B cell (primary cell): ENCODE measurements around the gene MYH10. TPM values are rescaled to one million over a fixed set of nuclear protein-coding genes. Genes with fewer than 3 reads are reported as not detected.

Experiments used
- ATAC-seq: fragments of 200-7000 bp; cut with Tn5 transposase; one replicate; pipeline ENCODE4 v1.10.0; 2021; ENCODE audit warnings: low read depth, mild to moderate bottlenecking, moderate number of reproducible peaks, moderate library complexity
- CTCF ChIA-PET: fragments of 350-600 bp; sonication (Branson Sonifier 250); formaldehyde crosslinking; loops from one replicate; lab custom pipeline; 2021; ENCODE audit warnings: antibody characterized with exemption, inconsistent platforms; lab: Charles Lee
- POLR2A ChIA-PET: fragments of 350-600 bp; sonication (Branson Sonifier 250); formaldehyde crosslinking; loops from one replicate; lab custom pipeline; 2021; ENCODE audit warnings: antibody characterized with exemption; lab: Charles Lee
- DNase-seq: peaks from one replicate; pipeline ENCODE4 v3.0.0; 2013
- H2AFZ ChIP-seq: 2 replicates; pipeline ENCODE4 v1.6.1; 2012; ENCODE audit warnings: mild to moderate bottlenecking, low read depth, low read length; ENCODE audit not compliant: insufficient read depth, poor library complexity, severe bottlenecking
- H3K27ac ChIP-seq, 2 donors: 1 replicate in 1 of 2; 2 replicates in 1 of 2; pipeline ENCODE4 v1.5.1; 2012 to 2013; ENCODE audit warnings: low read length in 2 of 2, mild to moderate bottlenecking in 2 of 2, moderate library complexity in 1 of 2
- H3K27me3 ChIP-seq, 4 experiments: fragments of 200-600 bp in 1 of 4; sonication (generic) in 1 of 4; replicated peaks in 1 of 4; 1 replicate in 2 of 4; 2 replicates in 2 of 4; pipeline versions ENCODE4 v1.6.1 to v1.7.0; 2013 to 2016; ENCODE audit warnings: low read length in 3 of 4, mild to moderate bottlenecking in 2 of 4, mixed read lengths in 1 of 4, moderate library complexity in 1 of 4; ENCODE audit not compliant: insufficient read depth in 4 of 4, control insufficient read depth in 3 of 4; ENCODE audit errors: control extremely low read depth in 1 of 4
- H3K36me3 ChIP-seq, 2 experiments: replicated peaks in 1 of 2; 1 replicate in 1 of 2; 2 replicates in 1 of 2; pipeline versions ENCODE4 v1.6.1 to v1.7.1; 2013; ENCODE audit warnings: low read length in 1 of 2; ENCODE audit not compliant: insufficient read depth in 2 of 2, control insufficient read depth in 1 of 2; ENCODE audit errors: control extremely low read depth in 1 of 2, extremely low read depth in 1 of 2
- H3K4me1 ChIP-seq, 2 donors: fragments of 200-600 bp in 1 of 2; sonication (generic) in 1 of 2; 1 replicate in 1 of 2; 2 replicates in 1 of 2; pipeline versions ENCODE4 v1.5.1 to v1.6.1; 2013 to 2017; ENCODE audit warnings: low read length in 2 of 2; ENCODE audit not compliant: control insufficient read depth in 2 of 2, insufficient read depth in 2 of 2
- H3K4me2 ChIP-seq: replicated peaks from 2 replicates; pipeline ENCODE3; 2012; ENCODE audit warnings: mild to moderate bottlenecking, low read depth, low read length; ENCODE audit not compliant: poor library complexity, severe bottlenecking
- H3K4me3 ChIP-seq, 5 experiments: fragments of 200-600 bp in 1 of 5; sonication (generic) in 1 of 5; 1 replicate in 3 of 5; 2 replicates in 2 of 5; pipeline versions ENCODE4 v1.5.1 to v1.7.0; 2011 to 2016; ENCODE audit warnings: low read length in 4 of 5, mild to moderate bottlenecking in 4 of 5, low read depth in 2 of 5, control low read depth in 1 of 5, moderate library complexity in 1 of 5; ENCODE audit not compliant: insufficient read depth in 1 of 5; ENCODE audit errors: control extremely low read depth in 1 of 5, extremely low read depth in 1 of 5
- H3K79me2 ChIP-seq: fragments of 200-600 bp; sonication (generic); one replicate; pipeline ENCODE4 v1.6.0; 2016; ENCODE audit warnings: low read length; ENCODE audit not compliant: control insufficient read depth, insufficient read depth
- H3K9ac ChIP-seq: fragments of 200-600 bp; sonication (generic); 2 replicates; pipeline ENCODE4 v1.6.1; 2017; ENCODE audit warnings: mild to moderate bottlenecking, low read length, moderate library complexity
- H3K9me3 ChIP-seq, 3 donors: one replicate each; pipeline versions ENCODE4 v1.6.1 to v1.7.1; 2013; ENCODE audit warnings: low read length in 2 of 3; ENCODE audit not compliant: control insufficient read depth in 2 of 3, insufficient read depth in 1 of 3; ENCODE audit errors: control extremely low read depth in 1 of 3
- H4K20me1 ChIP-seq: 2 replicates; pipeline ENCODE4 v1.6.0; 2012; ENCODE audit warnings: mild to moderate bottlenecking, low read length; ENCODE audit not compliant: insufficient read depth, control insufficient read depth, poor library complexity, severe bottlenecking
- H3K27ac Mint-ChIP-seq: one replicate; pipeline ENCODE4 v1.8.0; 2021; ENCODE audit warnings: mixed read lengths
- H3K27me3 Mint-ChIP-seq: one replicate; pipeline ENCODE4 v1.8.0; 2021; ENCODE audit warnings: mixed read lengths
- H3K4me1 Mint-ChIP-seq: one replicate; pipeline ENCODE4 v1.8.0; 2021; ENCODE audit warnings: mixed read lengths
- H3K4me3 Mint-ChIP-seq: one replicate; pipeline ENCODE4 v1.8.0; 2021; ENCODE audit warnings: mixed read lengths
- H3K9me3 Mint-ChIP-seq: one replicate; pipeline ENCODE4 v1.8.0; 2022; ENCODE audit warnings: mixed read lengths; ENCODE audit not compliant: insufficient read depth
- CTCF ChIP-seq: fragments of 200-600 bp; IDR thresholded peaks from one replicate; pipeline ENCODE4 v1.8.0; 2022; ENCODE audit warnings: antibody characterized with exemption, mild to moderate bottlenecking
- EZH2 ChIP-seq: IDR thresholded peaks from 2 replicates; pipeline ENCODE4 v1.6.1; 2012; ENCODE audit warnings: borderline replicate concordance, low read depth, mild to moderate bottlenecking, moderate library complexity, low read length; ENCODE audit not compliant: insufficient read depth, poor library complexity, severe bottlenecking
- WGBS: methylation state at CpG from one replicate; pipeline ENCODE4 v1.1.5; 2013; ENCODE audit warnings: missing lambda C conversion rate; ENCODE audit not compliant: insufficient coverage; 5-methylcytosine and 5-hydroxymethylcytosine counted together
- intact Hi-C: fragments of 100-400 bp; cut with micrococcal nuclease; formaldehyde crosslinking; loops from one replicate; pipeline ENCODE4 v1.10.0; 2022
- polyA plus RNA-seq: library from polyadenylated mRNA; depleted of rRNA; stranded (reverse); fragments of >200 nt; gene quantifications from 2 replicates; pipeline ENCODE4 v1.2.3, GENCODE V29; 2012
- total RNA-seq, 2 donors: library from RNA; stranded (reverse); fragments of 120-200 nt in 1 of 2; gene quantifications; 1 replicate in 1 of 2; 2 replicates in 1 of 2; pipeline versions ENCODE4 v1.2.3 to v1.2.4, GENCODE V29; 2013 to 2022

Gene MYH10
- total and polyA plus RNA-seq, 2 donors (not counting 1 experiment from before 2014, with no cell fraction given): 0.04 to 1.7 TPM

GRCh38 chr17:8532021-8532420 is 98.5 kb downstream of the MYH10 start:
- no peaks in the 10 kb centered on the region for H3K27me3 ChIP-seq
- no peaks in the 10 kb centered on the region for H3K79me2 ChIP-seq
- DNase-seq (no peak), ATAC-seq (no peak)
- Mint-ChIP-seq H3K27me3 (no peaks in the 10 kb centered on the region), H3K4me3 (no peak overlapping the region), H3K9me3 (no peaks in the 10 kb centered on the region), H3K4me1 (no peaks in the 10 kb centered on the region), H3K27ac (no peak overlapping the region)
- H4K20me1 ChIP-seq: no peaks in the 10 kb centered on the region
- no peaks in the 10 kb centered on the region for H3K36me3 ChIP-seq
- no peak overlapping the region for H3K9ac ChIP-seq
- ChIA-PET POLR2A (no interaction called here), CTCF (no interaction called here)
- H3K9me3 ChIP-seq: no peaks in the 10 kb centered on the region
- 100% methylated on average over 3 of the region's 3 CpGs for WGBS
- intact Hi-C loops: no loop called here
- TF ChIP-seq CTCF (no peak), EZH2 (no peak)
- H3K4me3 ChIP-seq: no peak overlapping the region
- H3K27ac ChIP-seq: no peak overlapping the region
- no peak overlapping the region for H2AFZ ChIP-seq
- H3K4me2 ChIP-seq: no peak overlapping the region
- H3K4me1 ChIP-seq: no peaks in the 10 kb centered on the region

GRCh38 chr17:8522577-8522976 is 107.9 kb downstream of the MYH10 start:
- ATAC-seq: no peak
- Histone ChIP-seq H3K79me2 (no peaks in the 10 kb centered on the region), H2AFZ (no peak overlapping the region), H3K27ac (no peak overlapping the region), H3K9me3 (no peaks in the 10 kb centered on the region), H3K4me2 (no peak overlapping the region), H3K36me3 (no peaks in the 10 kb centered on the region), H3K27me3 (no peaks in the 10 kb centered on the region), H3K4me3 (no peak overlapping the region), H3K9ac (no peak overlapping the region), H3K4me1 (no peaks in the 10 kb centered on the region), H4K20me1 (no peaks in the 10 kb centered on the region)
- POLR2A ChIA-PET: no interaction called here
- DNase-seq: no peak
- no peaks in the 10 kb centered on the region for H3K9me3 Mint-ChIP-seq
- intact Hi-C loops: no loop called here
- no peaks in the 10 kb centered on the region for H3K4me1 Mint-ChIP-seq
- TF ChIP-seq EZH2 (no peak), CTCF (no peak)
- no peak overlapping the region for H3K4me3 Mint-ChIP-seq
- H3K27me3 Mint-ChIP-seq: no peaks in the 10 kb centered on the region
- 84% methylated on average over 5 of the region's 5 CpGs for WGBS
- no peak overlapping the region for H3K27ac Mint-ChIP-seq
- CTCF ChIA-PET: no interaction called here
